IPS-18c (cell line): ENCODE measurements around the gene SNRNP40.
"Not testable (repeated sequence)": the region's sequence is repeated elsewhere in the genome, so short reads cannot be mapped to it uniquely, and the experiment has no call there.

Source experiments
- H3K4me3 ChIP-seq: 2 replicates; pipeline ENCODE4 v1.7.0; 2013; ENCODE audit warnings: low read depth, mild to moderate bottlenecking, low read length, moderate library complexity; ENCODE audit not compliant: insufficient read depth
- H3K9me3 ChIP-seq: one replicate; pipeline ENCODE4 v1.6.1; 2013; ENCODE audit warnings: mild to moderate bottlenecking, low read length, moderate library complexity; ENCODE audit not compliant: control insufficient read depth, insufficient read depth

Gene SNRNP40

DNA sequence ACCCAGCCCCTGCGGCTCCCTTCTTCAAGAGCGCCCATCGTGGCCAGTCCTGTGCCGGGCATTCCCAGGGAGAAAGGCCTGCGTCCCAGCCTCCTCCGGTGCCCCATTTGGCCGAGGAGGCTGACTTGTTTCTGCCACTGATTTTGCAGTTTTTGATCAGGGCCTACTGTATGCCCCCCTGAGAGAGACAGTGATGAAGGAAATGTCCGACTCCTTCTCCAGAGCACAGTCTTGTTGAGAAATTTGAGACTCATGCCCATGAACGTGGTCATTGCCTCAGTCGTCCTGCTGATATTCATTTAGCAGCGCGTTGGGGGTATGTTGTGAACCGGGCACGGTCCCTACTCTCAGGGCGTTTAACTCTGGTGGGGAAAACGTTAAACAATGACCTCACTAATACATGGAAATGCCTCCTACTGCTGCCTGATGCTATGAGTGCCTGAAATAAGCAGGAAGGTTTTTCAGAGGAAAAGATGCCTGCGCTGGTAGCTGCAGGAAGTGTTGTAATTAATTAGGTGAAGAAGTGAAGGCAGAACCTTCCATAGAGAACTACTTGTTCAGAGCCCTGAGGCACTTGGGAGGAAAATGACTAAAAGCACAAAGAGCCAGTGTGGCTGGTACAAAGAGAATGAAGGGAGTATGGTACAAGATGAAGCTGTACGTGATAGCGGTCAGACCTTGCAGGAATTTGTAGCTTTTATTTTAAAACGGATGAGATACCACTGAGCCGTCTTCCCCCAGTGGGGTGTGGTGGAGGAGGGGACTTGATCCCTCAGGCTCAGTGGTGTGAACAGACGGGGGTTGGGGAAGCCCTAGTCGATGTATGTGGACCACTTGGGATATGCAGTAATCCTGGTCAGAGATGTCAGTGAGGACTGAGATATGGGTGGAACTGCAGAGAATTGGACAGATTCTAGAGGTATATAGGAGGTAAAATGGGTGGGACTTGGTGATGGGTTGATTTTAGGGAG is 974 bp upstream of the SNRNP40 start:
- peak overlapping the region; percentile 100 for H3K4me3 ChIP-seq
- peaks cover 2% of the 10 kb centered on the region for H3K9me3 ChIP-seq

GRCh38 chr1:31295874-31296485 is 608 bp downstream of the SNRNP40 start:
- Histone ChIP-seq H3K9me3 (peaks cover 2% of the 10 kb centered on the region), H3K4me3 (peak overlapping the region; percentile 100)

GRCh38 chr1:31289021-31289420 is 7.6 kb downstream of the SNRNP40 start:
- H3K4me3 ChIP-seq, result no peak overlapping the region
- H3K9me3 ChIP-seq, result peaks cover 2% of the 10 kb centered on the region

DNA sequence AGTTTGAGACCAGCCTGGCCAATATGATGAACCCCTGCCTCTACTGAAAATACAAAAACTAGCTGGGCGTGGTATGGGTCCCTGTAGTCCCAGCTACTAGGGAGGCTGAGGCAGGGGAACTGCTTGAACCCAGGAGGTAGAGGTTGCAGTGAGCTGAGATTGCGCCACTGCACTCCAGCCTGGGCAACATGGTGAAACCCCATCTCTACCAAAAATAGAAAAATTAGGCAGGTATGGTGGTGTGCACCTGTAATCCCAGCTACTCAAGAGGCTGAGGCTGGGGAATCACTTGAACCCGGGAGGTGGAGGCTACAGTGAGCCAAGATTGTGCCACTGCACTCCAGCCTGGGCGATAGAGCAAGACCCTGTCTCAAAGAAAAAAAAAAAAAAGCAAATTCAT is 8.8 kb downstream of the SNRNP40 start:
- H3K9me3 ChIP-seq, H3K4me3 ChIP-seq: not testable (repeated sequence)

DNA sequence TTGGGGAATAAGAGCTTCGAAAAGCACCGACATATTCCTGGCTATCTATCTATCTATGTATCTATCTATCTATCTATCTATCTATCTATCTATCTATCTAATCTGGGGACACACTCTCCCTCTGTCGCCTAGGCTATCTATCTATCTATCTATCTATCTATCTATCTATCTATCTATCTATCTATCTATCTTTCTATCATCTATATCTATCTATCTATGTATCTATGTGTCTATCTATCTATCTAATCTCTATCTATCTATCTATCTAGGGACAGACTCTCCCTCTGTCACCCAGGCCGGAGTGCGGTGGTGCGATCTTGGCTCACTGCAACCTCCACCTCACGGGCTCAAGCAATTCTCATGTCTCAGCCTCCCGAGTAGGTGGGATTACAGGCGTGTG is 14.2 kb downstream of the SNRNP40 start:
- not testable (repeated sequence) for H3K9me3 ChIP-seq, H3K4me3 ChIP-seq

DNA sequence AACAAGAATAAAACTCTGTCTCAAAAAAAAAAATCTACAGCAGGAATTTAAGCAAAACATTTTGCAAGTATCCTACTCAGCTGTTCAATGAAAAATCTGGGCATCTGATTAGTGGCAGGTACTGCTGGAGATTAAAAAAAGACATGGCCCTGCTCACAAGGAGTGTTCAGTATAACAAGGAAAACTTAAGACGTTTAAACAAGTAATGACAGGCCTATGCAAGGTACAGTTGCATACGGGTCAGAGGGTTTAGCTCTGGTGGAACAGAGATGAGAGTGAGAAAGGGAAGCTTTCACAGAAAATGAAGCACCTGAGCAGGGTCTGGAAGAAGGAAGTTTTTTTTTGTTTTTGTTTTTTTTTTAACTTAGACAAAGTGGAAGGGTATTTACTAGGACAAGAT is 23.0 kb downstream of the SNRNP40 start:
- H3K4me3 ChIP-seq, result no peak overlapping the region
- no peaks in the 10 kb centered on the region for H3K9me3 ChIP-seq

GRCh38 chr1:31272369-31272768 is 24.2 kb downstream of the SNRNP40 start:
- H3K4me3 ChIP-seq, result no peak overlapping the region
- H3K9me3 ChIP-seq, result no peaks in the 10 kb centered on the region

GRCh38 chr1:31266547-31266946 is 30.0 kb downstream of the SNRNP40 start:
- no peak overlapping the region for H3K4me3 ChIP-seq
- H3K9me3 ChIP-seq, result no peaks in the 10 kb centered on the region

- Histone ChIP-seq H3K9me3 (no peaks in the 10 kb centered on the region), H3K4me3 (no peak overlapping the region)
Measured at GRCh38 chr1:31264790-31265386, 31.7 kb downstream of the SNRNP40 start.

GRCh38 chr1:31263408-31263807 is 33.2 kb downstream of the SNRNP40 start:
- H3K9me3 ChIP-seq, result no peaks in the 10 kb centered on the region
- no peak overlapping the region for H3K4me3 ChIP-seq

DNA sequence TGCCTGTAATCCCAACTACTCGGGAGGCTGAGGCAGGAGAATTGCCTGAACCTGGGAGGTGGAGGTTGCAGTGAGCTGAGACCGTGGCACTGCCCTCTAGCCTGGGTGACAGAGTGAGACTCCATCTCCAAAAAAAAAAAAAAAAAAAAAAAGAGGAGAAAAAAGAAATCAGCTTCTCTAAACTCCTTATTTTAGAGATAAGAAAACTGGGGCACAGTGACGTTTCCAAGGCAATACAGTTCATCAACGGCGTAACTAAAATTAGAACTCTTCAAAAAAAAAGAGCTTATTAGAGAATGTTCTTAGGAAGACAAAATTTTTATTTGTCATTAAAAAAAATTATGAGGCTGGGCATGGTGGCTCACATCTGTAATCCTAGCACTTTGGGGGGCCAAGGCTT is 34.2 kb downstream of the SNRNP40 start:
- not testable (repeated sequence) for H3K9me3 ChIP-seq, H3K4me3 ChIP-seq

DNA sequence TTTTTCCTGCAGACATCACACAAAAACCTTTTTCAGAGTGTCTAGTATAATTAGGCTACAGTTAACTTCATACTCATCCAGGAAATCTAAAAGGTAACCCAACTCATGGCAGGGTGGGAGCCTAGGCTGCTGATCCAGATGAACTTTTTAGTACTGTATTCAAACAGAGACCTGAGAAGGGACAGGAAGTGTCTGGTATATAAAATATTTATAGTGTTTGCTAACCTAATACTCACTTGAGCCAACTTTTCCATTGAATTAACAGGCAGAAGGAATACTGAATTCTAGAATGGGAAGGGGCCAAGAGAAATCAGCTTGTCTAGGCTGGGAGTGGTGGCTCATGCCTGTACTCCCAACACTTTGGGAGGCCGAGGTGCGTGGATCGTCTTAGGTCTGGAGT is 34.7 kb downstream of the SNRNP40 start:
- no peaks in the 10 kb centered on the region for H3K9me3 ChIP-seq
- H3K4me3 ChIP-seq, result no peak overlapping the region

GRCh38 chr1:31259746-31260145 is 36.8 kb downstream of the SNRNP40 start:
- H3K4me3 ChIP-seq, result no peak overlapping the region
- H3K9me3 ChIP-seq, result no peaks in the 10 kb centered on the region

DNA sequence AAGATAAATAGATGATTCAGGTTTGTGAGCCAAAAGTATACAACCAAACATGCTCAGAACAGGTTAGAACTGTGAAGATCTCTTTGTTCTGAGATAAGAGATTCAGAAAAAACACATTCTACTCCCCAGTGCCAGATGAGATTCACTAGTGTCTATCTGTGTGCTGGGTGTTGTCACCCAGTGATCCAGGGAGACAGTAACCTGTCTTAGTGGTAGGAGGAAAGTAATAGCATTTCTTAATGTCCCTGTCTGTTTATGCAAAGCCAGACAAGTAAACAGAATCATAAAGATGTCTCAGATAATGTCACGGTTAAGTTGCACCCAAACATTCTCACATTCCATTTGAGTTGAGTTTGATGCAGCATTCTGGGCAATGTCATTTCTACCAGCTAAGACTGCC is 38.0 kb downstream of the SNRNP40 start:
- H3K9me3 ChIP-seq, result no peaks in the 10 kb centered on the region

GRCh38 chr1:31257213-31257612 is 39.4 kb downstream of the SNRNP40 start:
- H3K4me3 ChIP-seq, result no peak overlapping the region
- no peaks in the 10 kb centered on the region for H3K9me3 ChIP-seq

More for the DNA sequence above, 38.0 kb downstream of the SNRNP40 start:
- no peak overlapping the region for H3K4me3 ChIP-seq

- H3K4me3 ChIP-seq, result no peak overlapping the region
- no peaks in the 10 kb centered on the region for H3K9me3 ChIP-seq
Measured at GRCh38 chr1:31249854-31250253, 46.7 kb downstream of the SNRNP40 start.

DNA sequence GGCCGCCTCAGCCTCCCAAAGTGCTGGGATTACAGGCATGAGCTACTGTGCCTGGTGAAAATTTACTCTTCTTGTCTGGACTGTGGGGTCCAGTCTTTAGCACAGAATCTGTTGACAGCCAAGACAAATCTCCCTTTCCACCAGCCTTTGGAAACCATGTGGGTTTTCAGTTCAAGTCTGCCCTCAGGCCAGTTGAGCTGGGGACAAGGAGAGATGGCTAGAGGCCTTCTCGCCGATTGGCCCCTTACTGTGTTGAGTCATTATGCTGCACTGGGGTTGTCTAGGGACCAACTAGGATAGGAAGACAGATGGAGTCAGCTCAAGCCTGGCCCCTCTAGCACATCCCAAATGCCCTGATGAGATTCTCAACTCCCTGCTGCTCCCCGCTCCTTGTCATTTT is 48.3 kb downstream of the SNRNP40 start:
- Histone ChIP-seq H3K4me3 (no peak overlapping the region), H3K9me3 (no peaks in the 10 kb centered on the region)

- no peaks in the 10 kb centered on the region for H3K9me3 ChIP-seq
- no peak overlapping the region for H3K4me3 ChIP-seq
Measured at GRCh38 chr1:31244326-31244725, 52.3 kb downstream of the SNRNP40 start.
